Ovary (tissue), 9 donors: ENCODE results near the gene DRC7. TPM values are rescaled to one million over a fixed set of nuclear protein-coding genes. Genes with fewer than 3 reads are reported as not detected.

ENCODE experiments used
- DNase-seq, 5 donors: peaks; one replicate each; pipeline ENCODE4 v3.0.0-alpha.2; 2019 to 2020
- H3K27ac ChIP-seq, 2 donors: fragments of 200-600 bp; one replicate each; pipeline versions ENCODE4 v1.5.1 to v1.8.0; 2019 to 2022
- H3K27me3 ChIP-seq: fragments of 200-600 bp; one replicate; pipeline ENCODE4 v1.8.0; 2022
- H3K36me3 ChIP-seq: fragments of 200-600 bp; sonication (generic); one replicate; pipeline ENCODE4 v1.5.1; 2019
- H3K4me1 ChIP-seq: one replicate; pipeline ENCODE4 v1.8.1; 2013; ENCODE audit warnings: mild to moderate bottlenecking, moderate library complexity; ENCODE audit not compliant: insufficient read depth
- H3K4me3 ChIP-seq: fragments of 200-600 bp; sonication (generic); one replicate; pipeline ENCODE4 v1.5.1; 2017
- H3K9me3 ChIP-seq, 2 donors: fragments of 200-600 bp in 1 of 2; sonication (generic) in 1 of 2; one replicate each; pipeline versions ENCODE4 v1.5.1 to v1.8.1; 2013 to 2019; ENCODE audit warnings: mild to moderate bottlenecking in 1 of 2, moderate library complexity in 1 of 2
- EP300 ChIP-seq: sonication (generic); formaldehyde crosslinking; IDR thresholded peaks from one replicate; pipeline ENCODE4 v1.6.1; 2017; ENCODE audit warnings: antibody characterized with exemption
- POLR2A ChIP-seq: fragments of 450-650 bp; IDR thresholded peaks from one replicate; pipeline ENCODE4 v1.6.1; 2017; ENCODE audit warnings: antibody characterized with exemption, mild to moderate bottlenecking, moderate library complexity
- WGBS, 3 donors: extraction: QIAGEN DNeasy Blood & Tissue Kit in 1 of 3; methylation state at CpG; one replicate each; pipeline versions ENCODE4 v1.1.5 to v1.1.7; 2013 to 2017; 5-methylcytosine and 5-hydroxymethylcytosine counted together
- intact Hi-C, 4 donors: fragments of 100-400 bp; cut with DNase I; formaldehyde crosslinking; loops; one replicate each; pipeline versions ENCODE4 v1.11.0 to v1.15.1; 2022 to 2023
- polyA plus RNA-seq, 2 donors: library from polyadenylated mRNA; stranded (reverse); fragments of 200-250 nt in 1 of 2; fragments of 350-450 nt in 1 of 2; fragmentation: Illumina TruSeq in 1 of 2; extraction: RNeasy Lipid Tissue Mini Kit (QIAGEN cat#74804) in 1 of 2; gene quantifications; one replicate each; pipeline ENCODE4 v1.2.3, GENCODE V29; 2013 to 2014
- total RNA-seq, 7 donors: library from RNA; depleted of rRNA in 2 of 7; stranded (reverse); fragments of >200 nt in 2 of 7; fragmentation: NEBNext Ultra II Directional in 3 of 7; extraction: Animal tissue kit (Norgen Biotek cat#: 25700) in 3 of 7; gene quantifications; one replicate each; pipeline versions ENCODE4 v1.1.0 to v1.2.4, GENCODE V29; 2016 to 2023
- TF ChIP-seq, protein P1 (sequence below), 3 donors: fragments of 450-650 bp in 2 of 3; fragments of 200-600 bp in 1 of 3; IDR thresholded peaks; one replicate each; pipeline versions ENCODE4 v1.5.1 to v1.8.0; 2016 to 2022; ENCODE audit warnings: antibody characterized with exemption in 3 of 3, mild to moderate bottlenecking in 1 of 3
- donor health status: DM: no; HTN: no; CAD: no; lungs with moderate emphysema.
- donor health status: DM: no; HTN: no; CAD: no.
- donor health status: Bipolar disorder and iron deficiency.
- donor health status: DM: yes; HTN: yes; CAD: no.
- donor health status: DM: no; HTN: no; CAD: no.
- donor health status: DM: yes; HTN: yes; CAD: no.

Gene DRC7
- total and polyA plus RNA-seq, 9 donors: 0.07 to 12.5 (median 0.67) TPM; not detected in 3

DNA sequence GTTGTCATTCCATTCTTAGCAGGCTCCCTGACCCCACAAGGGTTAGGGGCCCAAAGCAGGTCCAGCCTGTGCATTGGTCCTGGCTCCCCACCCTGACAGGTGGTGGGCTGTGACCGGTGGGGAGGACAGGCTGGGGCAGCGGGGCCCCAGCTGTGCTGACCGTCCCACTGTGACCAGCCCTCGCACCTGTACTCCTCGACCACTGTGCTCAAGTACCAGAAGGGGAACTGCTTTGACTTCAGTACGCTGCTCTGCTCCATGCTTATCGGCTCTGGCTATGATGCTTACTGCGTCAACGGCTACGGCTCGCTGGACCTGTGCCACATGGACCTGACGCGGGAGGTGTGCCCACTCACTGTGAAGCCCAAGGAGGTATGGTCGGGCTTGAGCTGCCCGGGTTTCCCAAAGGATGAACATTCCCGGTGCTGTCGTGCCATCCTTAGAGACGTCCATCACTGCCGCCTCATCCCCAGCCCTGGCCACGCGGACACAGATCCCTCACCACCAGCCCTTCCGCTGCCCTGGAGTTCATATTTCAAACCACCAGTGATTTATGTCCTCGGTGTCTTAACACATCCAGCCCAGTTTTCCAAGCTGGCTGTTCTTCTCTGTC is 7.3 kb downstream of the DRC7 start:
- Histone ChIP-seq H3K36me3 (no peaks in the 10 kb centered on the region), H3K4me3 (no peak overlapping the region), H3K4me1 (no peaks in the 10 kb centered on the region), H3K9me3 (no peaks in the 10 kb centered on the region), H3K27me3 (no peaks in the 10 kb centered on the region), H3K27ac (no peak overlapping the region)
- intact Hi-C loops: no loop called here
- DNase-seq: peak in 1 of 5 donors; percentile 50
- 47 to 58% (median 49%) methylated on average over 23 of the region's 23 CpGs for WGBS, 3 donors
- TF ChIP-seq POLR2A: no peak
- no peak for TF ChIP-seq EP300
- TF ChIP-seq, protein P1, sequence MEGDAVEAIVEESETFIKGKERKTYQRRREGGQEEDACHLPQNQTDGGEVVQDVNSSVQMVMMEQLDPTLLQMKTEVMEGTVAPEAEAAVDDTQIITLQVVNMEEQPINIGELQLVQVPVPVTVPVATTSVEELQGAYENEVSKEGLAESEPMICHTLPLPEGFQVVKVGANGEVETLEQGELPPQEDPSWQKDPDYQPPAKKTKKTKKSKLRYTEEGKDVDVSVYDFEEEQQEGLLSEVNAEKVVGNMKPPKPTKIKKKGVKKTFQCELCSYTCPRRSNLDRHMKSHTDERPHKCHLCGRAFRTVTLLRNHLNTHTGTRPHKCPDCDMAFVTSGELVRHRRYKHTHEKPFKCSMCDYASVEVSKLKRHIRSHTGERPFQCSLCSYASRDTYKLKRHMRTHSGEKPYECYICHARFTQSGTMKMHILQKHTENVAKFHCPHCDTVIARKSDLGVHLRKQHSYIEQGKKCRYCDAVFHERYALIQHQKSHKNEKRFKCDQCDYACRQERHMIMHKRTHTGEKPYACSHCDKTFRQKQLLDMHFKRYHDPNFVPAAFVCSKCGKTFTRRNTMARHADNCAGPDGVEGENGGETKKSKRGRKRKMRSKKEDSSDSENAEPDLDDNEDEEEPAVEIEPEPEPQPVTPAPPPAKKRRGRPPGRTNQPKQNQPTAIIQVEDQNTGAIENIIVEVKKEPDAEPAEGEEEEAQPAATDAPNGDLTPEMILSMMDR (IDR thresholded peaks at IDR 0.05): no peak

DNA sequence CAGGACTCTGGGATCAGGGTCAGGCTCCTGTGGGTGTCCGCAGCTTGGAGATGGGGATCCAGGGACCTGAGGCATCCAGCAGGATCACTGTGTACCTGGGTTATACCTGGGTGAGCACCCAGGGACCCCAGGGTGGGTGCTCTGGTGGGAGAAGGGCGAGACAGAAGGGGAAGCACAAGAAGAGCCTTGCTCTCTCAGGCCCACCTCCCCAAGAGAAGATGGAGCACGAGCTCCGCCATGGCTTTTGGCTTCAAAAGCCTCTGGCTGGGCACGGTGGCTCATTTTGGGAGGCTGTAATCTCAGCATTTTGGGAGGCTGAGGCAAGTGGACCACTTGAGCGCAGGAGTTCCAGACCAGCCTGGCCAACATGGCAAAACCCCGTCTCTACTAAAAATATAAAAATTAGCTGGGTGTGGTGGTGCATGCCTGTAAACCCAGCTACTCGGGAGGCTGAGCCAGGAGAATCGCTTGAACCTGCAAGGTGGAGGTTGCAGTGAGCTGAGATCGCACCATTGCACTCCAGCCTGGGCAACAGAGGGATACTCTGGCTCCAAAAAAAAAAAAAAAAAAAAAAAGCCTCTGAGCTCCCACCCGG is 8.9 kb downstream of the DRC7 start:
- TF ChIP-seq, protein P1 (IDR thresholded peaks at IDR 0.05): no peak
- no peak for TF ChIP-seq POLR2A
- TF ChIP-seq EP300: no peak
- Histone ChIP-seq H3K36me3 (no peaks in the 10 kb centered on the region), H3K4me1 (no peaks in the 10 kb centered on the region), H3K27me3 (no peaks in the 10 kb centered on the region), H3K27ac (no peak overlapping the region), H3K9me3 (no peaks in the 10 kb centered on the region), H3K4me3 (no peak overlapping the region)
- intact Hi-C loops: no loop called here
- DNase-seq: no peak
- 89 to 91% (median 90%) methylated on average over 11 of the region's 11 CpGs for WGBS, 3 donors

DNA sequence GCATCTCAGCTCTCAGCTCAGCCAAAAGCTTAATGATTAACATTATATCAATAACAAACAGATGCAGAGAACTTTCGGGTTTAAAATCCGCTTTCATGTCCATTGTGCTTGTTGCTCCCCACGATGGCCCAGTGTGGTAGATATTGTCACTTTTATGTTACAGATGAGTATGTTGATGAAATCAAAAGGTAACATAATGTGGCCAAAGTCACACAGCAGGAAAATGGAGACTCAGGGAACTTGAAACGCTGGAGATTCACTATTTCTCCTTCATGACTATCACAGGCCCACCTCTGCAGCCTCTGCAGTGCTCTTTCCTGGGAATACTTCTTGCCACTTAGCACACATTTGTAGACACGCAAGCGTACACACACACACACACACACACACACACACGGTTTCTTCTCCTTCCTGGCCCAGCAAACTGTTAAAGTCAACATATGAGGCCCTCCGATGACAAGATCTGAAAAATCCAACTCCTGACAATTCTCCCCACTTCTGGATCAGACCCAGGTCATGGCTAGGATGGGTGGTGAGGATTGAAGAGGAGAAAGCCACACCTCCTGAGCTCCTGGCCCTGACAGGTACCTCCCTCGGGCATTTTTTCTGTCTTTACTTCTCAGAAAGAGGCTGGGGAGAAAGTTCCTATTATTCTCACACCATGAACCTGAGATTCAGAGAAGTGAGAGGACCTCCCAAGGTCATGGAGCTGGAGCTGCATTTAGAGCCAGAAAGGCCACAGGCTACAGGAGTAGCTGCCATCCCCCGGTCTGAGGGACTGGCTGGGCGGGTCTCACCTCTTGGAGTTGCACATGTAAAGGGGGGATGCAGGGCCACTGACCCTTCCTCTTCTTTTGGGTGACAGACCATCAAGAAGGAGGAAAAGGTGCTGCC is 9.7 kb downstream of the DRC7 start:
- no peak for DNase-seq
- no peak overlapping the region for H3K27ac ChIP-seq
- intact Hi-C loops: no loop called here
- no peaks in the 10 kb centered on the region for H3K27me3 ChIP-seq
- no peak overlapping the region for H3K4me3 ChIP-seq
- H3K9me3 ChIP-seq: no peaks in the 10 kb centered on the region
- H3K4me1 ChIP-seq: no peaks in the 10 kb centered on the region
- 63 to 71% (median 64%) methylated on average over 11 of the region's 11 CpGs for WGBS, 3 donors
- TF ChIP-seq, protein P1 (IDR thresholded peaks at IDR 0.05): no peak
- TF ChIP-seq POLR2A: no peak
- TF ChIP-seq EP300: no peak
- no peaks in the 10 kb centered on the region for H3K36me3 ChIP-seq

DNA sequence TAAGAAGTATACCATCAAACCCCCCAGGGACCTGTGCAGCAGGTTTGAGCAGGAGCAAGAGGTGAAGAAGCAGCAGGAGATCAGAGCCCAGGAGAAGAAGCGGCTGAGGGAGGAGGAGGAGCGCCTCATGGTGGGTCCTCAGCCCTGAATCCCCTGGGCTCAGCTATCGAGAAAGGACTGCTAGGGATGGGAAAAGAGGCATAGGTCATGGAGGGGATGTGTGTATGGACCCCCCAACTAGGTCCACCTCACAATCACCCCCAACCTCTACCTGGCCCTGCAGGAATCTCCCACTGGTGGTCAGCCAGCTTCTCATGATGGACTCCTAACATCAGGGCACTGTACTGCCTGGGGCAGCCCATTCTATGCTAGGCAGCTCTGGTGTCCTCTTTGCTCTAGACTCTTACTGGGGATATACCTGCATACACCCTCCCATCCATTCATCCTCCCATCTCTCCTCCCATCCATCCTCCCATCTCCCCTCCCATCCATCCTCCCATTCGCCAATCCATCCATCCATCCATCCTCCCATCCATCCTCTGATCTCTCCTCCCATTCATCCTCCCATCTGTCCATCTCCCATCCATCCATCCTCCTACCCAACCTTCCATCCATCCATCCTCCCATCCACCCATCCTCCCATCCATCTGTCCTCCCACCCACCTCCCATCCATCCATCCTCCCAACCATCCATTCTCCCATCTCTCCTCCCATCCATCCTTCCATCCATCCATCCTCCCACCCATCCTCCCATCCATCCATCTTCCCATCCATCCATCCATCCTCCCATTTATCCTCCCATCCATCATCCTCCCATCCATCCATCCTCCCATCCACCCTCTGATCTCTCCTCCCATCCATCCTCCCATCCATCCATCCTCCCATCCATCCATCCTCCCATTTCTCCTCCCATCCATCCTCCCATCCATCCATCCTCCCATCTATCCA is 10.6 kb downstream of the DRC7 start:
- H3K27ac ChIP-seq: no peak overlapping the region
- H3K36me3 ChIP-seq: no peaks in the 10 kb centered on the region
- no peaks in the 10 kb centered on the region for H3K4me1 ChIP-seq
- TF ChIP-seq EP300 (no peak), POLR2A (no peak)
- TF ChIP-seq, protein P1 (IDR thresholded peaks at IDR 0.05): no peak
- H3K9me3 ChIP-seq: no peaks in the 10 kb centered on the region
- intact Hi-C loops: no loop called here
- no peaks in the 10 kb centered on the region for H3K27me3 ChIP-seq
- H3K4me3 ChIP-seq: no peak overlapping the region
- WGBS, 3 donors: 91 to 97% (median 93%) methylated on average over 4 of the region's 4 CpGs
- no peak for DNase-seq
